ENCODE measurements around the gene POLE3. TPM values are rescaled to one million over a fixed set of nuclear protein-coding genes. Genes with fewer than 3 reads are reported as not detected.

The POLE3 gene
- total and polyA plus RNA-seq, 2 donors (not counting 3 experiments of a cell fraction or from before 2014, with no cell fraction given): 53.8 to 68.6 TPM

- Histone ChIP-seq H3K79me2 (ENCODE audit: control insufficient read depth, insufficient read depth, low read length) (no peaks in the 10 kb centered on the region), H3K4me2 (ENCODE audit: insufficient read depth, low read length) (no peak overlapping the region), H3K27ac (ENCODE audit: insufficient read depth, low read depth, low read length) (no peak overlapping the region), H3K27me3 (ENCODE audit: control insufficient read depth in 2 of 2, insufficient read depth in 2 of 2, low read length in 2 of 2) (no peaks in the 10 kb centered on the region), H2AFZ (ENCODE audit: low read depth, low read length) (no peak overlapping the region), H3K9ac (replicated peaks; ENCODE audit: extremely low read depth, insufficient read depth, low read length) (no peak overlapping the region), H3K4me3 (replicated peaks in 1 of 3; ENCODE audit: insufficient read depth in 1 of 3, low read depth in 1 of 3, low read length in 3 of 3) (no peak overlapping the region), H3K9me1 (replicated peaks; ENCODE audit: control insufficient read depth, extremely low read depth, insufficient read depth, low read length) (no peaks in the 10 kb centered on the region), H4K20me1 (replicated peaks; ENCODE audit: control insufficient read depth, extremely low read depth, insufficient read depth, low read length) (no peaks in the 10 kb centered on the region), H3K9me3 (replicated peaks; ENCODE audit: control insufficient read depth, insufficient read depth, low read length) (no peaks in the 10 kb centered on the region), H3K36me3 (ENCODE audit: control insufficient read depth in 2 of 2, extremely low read depth in 1 of 2, insufficient read depth in 2 of 2, low read length in 2 of 2) (peaks cover 0 to 7% of the 10 kb centered on the region in 2 experiments), H3K4me1 (ENCODE audit: control insufficient read depth, extremely low read depth, insufficient read depth, low read length) (no peaks in the 10 kb centered on the region)
- BruUV-seq (replicated peaks): no TSS peak
- FAIRE-seq (no peak), DNase-seq (ENCODE audit: low read depth, low spot score) (no peak)
- intact Hi-C loops (cut with micrococcal nuclease) (no loop called here), dilution Hi-C loops (cut with MboI; ENCODE audit: extremely low pct_ligation_motif_present, low sequenced_read_pairs) (no loop called here)
- ChIA-PET CTCF (no interaction called here), POLR2A (no interaction called here)
- TF ChIP-seq FOS (IDR thresholded peaks at IDR 0.05; ENCODE audit: borderline replicate concordance, insufficient read depth, low read length): no peak
- no peak for TF ChIP-seq POLR2A (IDR thresholded peaks at IDR 0.05; ENCODE audit: low read depth, low read length)
- no peak for TF ChIP-seq JUN (IDR thresholded peaks at IDR 0.05; ENCODE audit: borderline replicate concordance, insufficient read depth, insufficient read length, low read depth)
- TF ChIP-seq EZH2 (IDR thresholded peaks at IDR 0.05; ENCODE audit: borderline replicate concordance, low read depth, low read length, severe bottlenecking): no peak
- TF ChIP-seq GATA2 (IDR thresholded peaks at IDR 0.05; ENCODE audit: insufficient read depth, insufficient read length, low read depth, low read length): no peak
- TF ChIP-seq, protein P1, sequence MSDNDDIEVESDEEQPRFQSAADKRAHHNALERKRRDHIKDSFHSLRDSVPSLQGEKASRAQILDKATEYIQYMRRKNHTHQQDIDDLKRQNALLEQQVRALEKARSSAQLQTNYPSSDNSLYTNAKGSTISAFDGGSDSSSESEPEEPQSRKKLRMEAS (IDR thresholded peaks at IDR 0.05; ENCODE audit: insufficient read depth, insufficient read length): no peak
- no peak for TF ChIP-seq POLR2AphosphoS5 (IDR thresholded peaks at IDR 0.05; ENCODE audit: insufficient read depth, low read depth, low read length)
- no peak for TF ChIP-seq MYC (IDR thresholded peaks at IDR 0.05; ENCODE audit: low read depth, low read length)
- TF ChIP-seq, protein P2, sequence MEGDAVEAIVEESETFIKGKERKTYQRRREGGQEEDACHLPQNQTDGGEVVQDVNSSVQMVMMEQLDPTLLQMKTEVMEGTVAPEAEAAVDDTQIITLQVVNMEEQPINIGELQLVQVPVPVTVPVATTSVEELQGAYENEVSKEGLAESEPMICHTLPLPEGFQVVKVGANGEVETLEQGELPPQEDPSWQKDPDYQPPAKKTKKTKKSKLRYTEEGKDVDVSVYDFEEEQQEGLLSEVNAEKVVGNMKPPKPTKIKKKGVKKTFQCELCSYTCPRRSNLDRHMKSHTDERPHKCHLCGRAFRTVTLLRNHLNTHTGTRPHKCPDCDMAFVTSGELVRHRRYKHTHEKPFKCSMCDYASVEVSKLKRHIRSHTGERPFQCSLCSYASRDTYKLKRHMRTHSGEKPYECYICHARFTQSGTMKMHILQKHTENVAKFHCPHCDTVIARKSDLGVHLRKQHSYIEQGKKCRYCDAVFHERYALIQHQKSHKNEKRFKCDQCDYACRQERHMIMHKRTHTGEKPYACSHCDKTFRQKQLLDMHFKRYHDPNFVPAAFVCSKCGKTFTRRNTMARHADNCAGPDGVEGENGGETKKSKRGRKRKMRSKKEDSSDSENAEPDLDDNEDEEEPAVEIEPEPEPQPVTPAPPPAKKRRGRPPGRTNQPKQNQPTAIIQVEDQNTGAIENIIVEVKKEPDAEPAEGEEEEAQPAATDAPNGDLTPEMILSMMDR (IDR thresholded peaks at IDR 0.05; ENCODE audit: extremely low read depth in 1 of 2, insufficient read depth in 1 of 2, low read depth in 1 of 2, low read length in 2 of 2): no peak
These were observed 40.7 kb downstream of the POLE3 start for GRCh38 chr9:113369855-113370140.
